Stimulated activated CD8-positive, alpha-beta memory T cell treated with anti-CD3 and anti-CD28 coated beads, Interleukin-15, amount 100 ng/mL, for 1 hour (primary cell): Measurements from ENCODE around the gene PRR30.

Experiments
- DNase-seq: peaks from one replicate; pipeline ENCODE4 v3.0.0-alpha.2; 2020; ENCODE audit warnings: low read depth

Gene PRR30

GRCh38 chr2:27097341-27097740 is 41.9 kb downstream of the PRR30 start:
- DNase-seq: no peak

- no peak for DNase-seq
These were observed 42.4 kb downstream of the PRR30 start for GRCh38 chr2:27096748-27097297.

GRCh38 chr2:27095745-27096651 is 43.2 kb downstream of the PRR30 start:
- DNase-seq: no peak

DNA sequence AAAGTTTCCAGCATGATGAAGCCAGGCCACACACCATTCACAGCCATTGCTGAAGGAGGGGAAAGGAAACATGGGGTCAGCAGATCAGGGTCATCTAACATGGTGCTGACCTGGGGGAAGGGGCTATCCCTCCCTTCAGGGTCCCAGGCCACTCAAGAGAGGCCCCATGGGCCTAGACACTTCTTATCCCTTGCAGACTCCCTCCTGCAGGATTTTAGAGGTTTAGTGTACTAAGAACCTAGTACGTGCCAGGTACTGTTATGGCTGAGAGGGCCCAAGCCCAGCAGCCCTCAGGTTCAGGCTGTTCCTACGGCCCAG is 43.8 kb downstream of the PRR30 start:
- no peak for DNase-seq

DNA sequence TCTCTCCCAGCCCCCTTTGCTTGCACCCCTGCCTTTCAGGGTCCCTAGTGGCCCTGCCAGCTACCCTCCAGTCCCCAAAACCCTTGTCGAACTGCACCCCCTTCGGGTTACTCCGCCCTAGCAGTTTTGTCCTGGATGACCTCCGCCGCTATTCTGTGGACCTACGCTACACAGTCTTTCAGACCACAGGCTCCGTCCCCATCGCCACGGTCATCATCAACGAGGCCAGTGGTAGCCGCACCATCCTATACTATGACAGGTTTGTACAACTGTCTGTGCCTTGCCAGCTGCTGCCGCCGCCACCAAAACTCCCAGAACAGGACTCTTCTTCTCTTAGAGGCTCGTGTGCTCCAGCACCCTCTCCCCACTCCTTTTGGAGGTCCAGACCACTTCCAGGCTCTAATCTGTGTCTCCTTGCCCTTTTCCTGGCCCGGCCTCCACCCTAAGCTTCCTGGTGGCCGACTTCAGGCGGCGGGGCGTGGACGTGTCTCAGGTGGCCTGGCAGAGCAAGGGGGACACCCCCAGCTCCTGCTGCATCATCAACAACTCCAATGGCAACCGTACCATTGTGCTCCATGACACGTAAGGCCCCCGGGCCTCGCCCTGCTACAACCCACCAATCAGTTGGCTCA is 44.7 kb downstream of the PRR30 start:
- no peak for DNase-seq

DNA sequence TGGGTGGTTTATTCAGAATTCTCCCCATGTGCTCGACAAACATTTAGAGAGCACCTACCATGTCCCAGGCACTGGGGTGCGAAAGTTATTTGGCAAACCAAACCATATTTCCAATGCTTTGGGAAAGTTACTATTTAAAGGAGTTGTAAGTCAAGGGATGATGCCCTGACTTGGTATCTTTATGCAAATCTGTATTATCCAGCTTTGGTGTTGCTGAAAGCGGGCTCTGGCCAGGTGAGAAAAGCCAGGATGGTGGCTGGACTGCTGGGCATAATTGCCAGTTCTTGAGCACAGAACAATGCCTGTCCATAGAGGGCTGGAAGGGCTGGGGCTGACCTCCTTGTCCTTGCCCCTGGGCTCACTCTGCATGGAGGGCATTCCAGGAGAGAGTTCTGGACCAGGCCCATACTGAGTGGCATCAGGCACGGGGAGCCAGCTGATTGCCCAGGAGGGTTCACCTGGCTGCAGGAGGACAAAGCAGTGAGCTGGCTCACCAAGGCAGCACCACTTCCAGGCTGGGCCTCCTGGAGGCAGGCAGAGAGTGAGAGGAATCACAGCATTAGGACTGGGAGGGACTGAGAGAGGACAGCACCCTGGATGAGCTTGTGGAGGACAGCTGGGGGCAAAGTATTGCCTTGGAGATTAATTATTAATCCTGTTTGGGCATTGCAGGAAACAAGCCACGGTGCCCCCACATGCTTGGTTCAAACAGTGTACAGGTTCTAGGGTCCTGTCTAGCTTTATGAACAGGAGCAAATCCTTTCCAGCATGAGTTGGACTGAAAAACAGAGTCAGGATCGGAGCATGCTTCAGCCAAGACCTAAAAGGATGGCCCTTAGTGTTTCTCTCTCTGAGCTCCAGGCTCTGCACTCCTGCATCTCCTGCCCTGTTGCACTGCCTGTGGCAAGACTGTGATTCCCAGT is 45.5 kb downstream of the PRR30 start:
- DNase-seq: no peak

GRCh38 chr2:27092696-27093429 is 46.3 kb downstream of the PRR30 start:
- no peak for DNase-seq

GRCh38 chr2:27091746-27092695 is 47.2 kb downstream of the PRR30 start:
- DNase-seq: no peak

DNA sequence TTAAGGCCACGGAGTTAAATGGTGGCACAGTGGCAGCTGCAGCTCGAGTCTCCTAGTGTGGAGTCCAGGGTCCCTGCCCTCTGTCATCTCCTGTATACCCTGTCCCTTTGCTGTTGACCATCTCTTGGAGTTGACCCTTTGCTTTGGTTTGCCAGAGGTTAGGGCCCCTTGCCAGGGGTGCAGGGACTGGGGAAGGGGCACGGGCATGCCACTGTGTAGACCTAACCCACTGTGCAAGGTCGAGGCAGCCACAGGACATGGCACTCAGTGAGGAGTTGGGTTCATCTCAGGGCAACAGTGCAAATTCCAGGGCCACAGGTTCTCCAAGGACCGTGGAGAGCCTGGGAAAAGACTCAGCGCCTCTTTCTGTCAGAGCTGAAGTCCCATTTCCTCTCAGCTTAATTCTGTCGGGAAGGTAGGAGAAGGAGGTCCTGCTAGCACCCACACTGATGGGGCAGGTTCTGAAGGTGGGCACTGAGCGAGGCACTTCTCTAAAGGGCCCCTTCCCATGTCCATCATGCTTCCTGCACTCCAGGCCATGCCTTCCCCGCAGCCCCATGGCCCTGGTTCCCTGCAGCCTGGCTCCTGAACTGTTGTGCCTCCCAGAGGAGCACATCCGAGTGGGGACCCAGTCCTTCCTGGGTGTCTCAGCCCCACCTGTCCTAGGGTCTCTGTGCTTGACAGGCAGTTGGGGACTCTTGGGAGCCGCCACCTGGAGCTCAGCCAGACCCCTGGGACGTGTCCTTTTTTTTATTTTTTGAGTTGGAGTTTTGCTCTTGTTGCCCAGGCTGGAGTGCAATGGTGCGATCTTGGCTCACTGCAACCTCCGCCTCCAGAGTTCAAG is 49.9 kb downstream of the PRR30 start:
- DNase-seq: no peak

DNA sequence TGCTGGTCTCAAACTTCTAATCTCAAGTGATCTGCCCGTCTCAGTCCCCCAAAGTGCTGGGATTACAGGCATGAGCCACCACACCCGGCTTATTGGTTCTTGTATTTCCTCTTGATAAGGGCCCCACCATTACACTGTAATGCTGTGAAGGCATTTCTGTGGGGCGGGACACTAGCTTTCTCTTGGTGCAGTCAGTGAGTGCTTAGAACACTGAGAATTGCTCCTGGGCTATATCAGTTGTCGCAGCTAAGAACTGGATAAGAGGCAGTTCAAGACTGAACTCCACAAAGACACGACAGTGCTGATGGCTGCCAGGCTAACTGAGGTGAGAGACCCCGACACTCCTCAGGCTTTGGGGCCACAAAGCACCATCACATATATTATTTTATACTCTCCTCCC is 50.6 kb downstream of the PRR30 start:
- DNase-seq: no peak

GRCh38 chr2:27087823-27088410 is 51.3 kb downstream of the PRR30 start:
- no peak for DNase-seq
